ENCODE measurements around the gene UNC13B. TPM values are rescaled to one million over a fixed set of nuclear protein-coding genes. Genes with fewer than 3 reads are reported as not detected.

Gene UNC13B
- total and polyA plus RNA-seq, 9 of the 15 experiments (the other 6 are each of a cell fraction or from before 2014, with no cell fraction given) = 2.4 to 11.5 (median 8.6) TPM

DNA sequence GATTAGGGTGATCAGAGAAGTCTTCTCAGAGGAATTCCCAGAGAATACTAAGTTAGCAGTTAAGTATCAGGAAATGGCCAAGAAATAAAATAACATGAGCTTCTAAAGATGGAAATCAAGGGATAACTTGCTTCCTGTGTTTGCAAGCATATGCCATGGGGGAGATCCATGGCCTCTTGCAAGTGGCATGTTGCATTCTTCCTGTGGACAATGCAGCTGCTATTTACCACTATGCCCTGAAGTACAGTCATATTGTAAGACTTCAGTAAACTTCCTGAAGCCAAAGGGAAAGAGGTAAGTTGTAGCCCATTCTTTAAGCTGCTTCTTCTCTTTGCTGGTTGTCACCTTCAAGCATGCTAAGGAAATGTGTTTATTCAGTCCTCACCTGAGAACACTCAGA lies 173.4 kb downstream of the UNC13B start:
- in situ Hi-C loops (cut with MboI) = no loop called here
- H3K4me2 ChIP-seq (ENCODE audit: insufficient read depth, low read length) = no peak overlapping the region
- H3K4me1 ChIP-seq (replicated peaks in 1 of 2; ENCODE audit: control insufficient read depth in 2 of 2, insufficient read depth in 2 of 2, low read length in 2 of 2) = peaks cover 5 to 21% of the 10 kb centered on the region in 2 experiments; a peak in 3 of 5 replicates
- H3K27ac ChIP-seq (ENCODE audit: extremely low read depth, low read depth, low read length) = no peak overlapping the region
- no peaks in the 10 kb centered on the region for H3K9me3 ChIP-seq (replicated peaks; ENCODE audit: control insufficient read depth, insufficient read depth, low read depth, low read length)
- no peak overlapping the region for H2AFZ ChIP-seq (ENCODE audit: low read depth, low read length)
- H3K4me3 ChIP-seq = no peak overlapping the region
- no peak overlapping the region for H3K9ac ChIP-seq (ENCODE audit: insufficient read depth in 1 of 2, low read depth in 2 of 2, low read length in 2 of 2)
- no peaks in the 10 kb centered on the region for H3K9me1 ChIP-seq (ENCODE audit: control insufficient read depth, insufficient read depth, low read length)
- TF ChIP-seq SAP30 (IDR thresholded peaks at IDR 0.05; ENCODE audit: borderline replicate concordance, insufficient read depth, low read depth, low read length, poor library complexity, severe bottlenecking) = no peak
- no peak for TF ChIP-seq RBBP5 (IDR thresholded peaks at IDR 0.05; ENCODE audit: borderline replicate concordance, insufficient read depth, low read length, poor library complexity, severe bottlenecking)
- no peak for TF ChIP-seq HEY1 (CRISPR knock-in tag; IDR thresholded peaks at IDR 0.05; ENCODE audit: borderline replicate concordance)
- TF ChIP-seq RBM22 (IDR thresholded peaks at IDR 0.05; ENCODE audit: low read depth, low read length, poor library complexity, severe bottlenecking) = no peak
- TF ChIP-seq, protein P1, sequence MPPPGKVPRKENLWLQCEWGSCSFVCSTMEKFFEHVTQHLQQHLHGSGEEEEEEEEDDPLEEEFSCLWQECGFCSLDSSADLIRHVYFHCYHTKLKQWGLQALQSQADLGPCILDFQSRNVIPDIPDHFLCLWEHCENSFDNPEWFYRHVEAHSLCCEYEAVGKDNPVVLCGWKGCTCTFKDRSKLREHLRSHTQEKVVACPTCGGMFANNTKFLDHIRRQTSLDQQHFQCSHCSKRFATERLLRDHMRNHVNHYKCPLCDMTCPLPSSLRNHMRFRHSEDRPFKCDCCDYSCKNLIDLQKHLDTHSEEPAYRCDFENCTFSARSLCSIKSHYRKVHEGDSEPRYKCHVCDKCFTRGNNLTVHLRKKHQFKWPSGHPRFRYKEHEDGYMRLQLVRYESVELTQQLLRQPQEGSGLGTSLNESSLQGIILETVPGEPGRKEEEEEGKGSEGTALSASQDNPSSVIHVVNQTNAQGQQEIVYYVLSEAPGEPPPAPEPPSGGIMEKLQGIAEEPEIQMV (tag; conservative IDR thresholded peaks at IDR 0.05; ENCODE audit: low read depth) = no peak
- no peak for TF ChIP-seq NELFE (IDR thresholded peaks at IDR 0.05; ENCODE audit: insufficient read depth, insufficient read length)
- TF ChIP-seq, protein P2, sequence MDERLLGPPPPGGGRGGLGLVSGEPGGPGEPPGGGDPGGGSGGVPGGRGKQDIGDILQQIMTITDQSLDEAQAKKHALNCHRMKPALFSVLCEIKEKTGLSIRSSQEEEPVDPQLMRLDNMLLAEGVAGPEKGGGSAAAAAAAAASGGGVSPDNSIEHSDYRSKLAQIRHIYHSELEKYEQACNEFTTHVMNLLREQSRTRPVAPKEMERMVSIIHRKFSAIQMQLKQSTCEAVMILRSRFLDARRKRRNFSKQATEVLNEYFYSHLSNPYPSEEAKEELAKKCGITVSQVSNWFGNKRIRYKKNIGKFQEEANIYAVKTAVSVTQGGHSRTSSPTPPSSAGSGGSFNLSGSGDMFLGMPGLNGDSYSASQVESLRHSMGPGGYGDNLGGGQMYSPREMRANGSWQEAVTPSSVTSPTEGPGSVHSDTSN (CRISPR knock-in tag; IDR thresholded peaks at IDR 0.05; ENCODE audit: low read depth) = no peak
- TF ChIP-seq, protein P2 (tag; conservative IDR thresholded peaks at IDR 0.05; ENCODE audit: low read depth) = no peak
- TF ChIP-seq ASH1L (IDR thresholded peaks at IDR 0.05; ENCODE audit: borderline replicate concordance, low read depth, partially characterized antibody) = no peak
- no peak for TF ChIP-seq GTF2F1 (IDR thresholded peaks at IDR 0.05; ENCODE audit: low read depth, low read length)
- no peak for TF ChIP-seq ATF1 (CRISPR knock-in tag; IDR thresholded peaks at IDR 0.05)
- TF ChIP-seq ATF1 (tag; IDR thresholded peaks at IDR 0.05) = no peak
- H3K79me2 ChIP-seq (ENCODE audit: control insufficient read depth, insufficient read depth, low read length) = no peaks in the 10 kb centered on the region
- H3K27me3 ChIP-seq (ENCODE audit: control insufficient read depth in 2 of 2, insufficient read depth in 2 of 2, low read length in 2 of 2) = no peaks in the 10 kb centered on the region
- FAIRE-seq = no peak
- BruUV-seq (replicated peaks) = no TSS peak
- ATAC-seq = no peak
- intact Hi-C loops (cut with micrococcal nuclease) = no loop called here
- ChIA-PET POLR2A (interaction anchor here (0.6 kb wide), 1 partner anchor 219 kb away, joined by 3 read pairs; no protein-coding TSS in a partner anchor), CTCF (ENCODE audit: low intra/inter-chr PET ratio) (no interaction called here)
- H3K36me3 ChIP-seq (ENCODE audit: control insufficient read depth, insufficient read depth, low read length) = no peaks in the 10 kb centered on the region
- no peaks in the 10 kb centered on the region for H4K20me1 ChIP-seq (replicated peaks; ENCODE audit: control insufficient read depth, insufficient read depth, low read length)
- no peak for DNase-seq (ENCODE audit: extremely low read depth in 1 of 4, low spot score in 3 of 4)
